NK-92 (cell line): ENCODE data around the gene PACS2.
"Not testable (repeated sequence)": the region's sequence is repeated elsewhere in the genome, so short reads cannot be mapped to it uniquely, and the experiment has no call there.

Source experiments
- DNase-seq: peaks from one replicate; lab custom pipeline; 2025; ENCODE audit not compliant: unreplicated experiment; lab: John Stamatoyannopoulos, UW

Gene PACS2

GRCh38 chr14:105313381-105314286, 914 bp upstream of the PACS2 start:
- DNase-seq, result no peak

- no peak for DNase-seq
Measured at GRCh38 chr14:105315211-105315721, 718 bp downstream of the PACS2 start.

- DNase-seq, result no peak
Measured at GRCh38 chr14:105315941-105316576, 1.5 kb downstream of the PACS2 start.

GRCh38 chr14:105316577-105316941, 2.0 kb downstream of the PACS2 start:
- no peak for DNase-seq

GRCh38 chr14:105316968-105317510, 2.5 kb downstream of the PACS2 start:
- DNase-seq, result no peak

- no peak for DNase-seq
Measured at GRCh38 chr14:105317546-105317945, 3.0 kb downstream of the PACS2 start.

GRCh38 chr14:105322791-105323556, 8.4 kb downstream of the PACS2 start:
- no peak for DNase-seq

GRCh38 chr14:105323663-105324062, 9.1 kb downstream of the PACS2 start:
- no peak for DNase-seq

GRCh38 chr14:105324080-105324778, 9.7 kb downstream of the PACS2 start:
- DNase-seq, result no peak

- no peak for DNase-seq
Measured at GRCh38 chr14:105324871-105325270, 10.3 kb downstream of the PACS2 start.

- no peak for DNase-seq
Measured at GRCh38 chr14:105325303-105325702, 10.8 kb downstream of the PACS2 start.

GRCh38 chr14:105325716-105326567, 11.4 kb downstream of the PACS2 start:
- no peak for DNase-seq

GRCh38 chr14:105326568-105326867, 12.0 kb downstream of the PACS2 start:
- DNase-seq, result no peak

- no peak for DNase-seq
Measured at GRCh38 chr14:105326891-105327694, 12.5 kb downstream of the PACS2 start.

GRCh38 chr14:105327695-105328045, 13.1 kb downstream of the PACS2 start:
- DNase-seq, result not testable (repeated sequence)

GRCh38 chr14:105328070-105328677, 13.6 kb downstream of the PACS2 start:
- no peak for DNase-seq

GRCh38 chr14:105328678-105329390, 14.3 kb downstream of the PACS2 start:
- no peak for DNase-seq
